HEK293T (cell line): ENCODE measurements around the gene FSIP1.

Experiments
- FOXM1 ChIP-seq: fragments of 450-650 bp; IDR thresholded peaks from 2 replicates; pipeline ENCODE4 v1.6.1; 2017; ENCODE audit warnings: mild to moderate bottlenecking, borderline replicate concordance
- ZNF384 ChIP-seq: fragments of 450-650 bp; IDR thresholded peaks from 2 replicates; pipeline ENCODE4 v1.6.1; 2016

DNA sequence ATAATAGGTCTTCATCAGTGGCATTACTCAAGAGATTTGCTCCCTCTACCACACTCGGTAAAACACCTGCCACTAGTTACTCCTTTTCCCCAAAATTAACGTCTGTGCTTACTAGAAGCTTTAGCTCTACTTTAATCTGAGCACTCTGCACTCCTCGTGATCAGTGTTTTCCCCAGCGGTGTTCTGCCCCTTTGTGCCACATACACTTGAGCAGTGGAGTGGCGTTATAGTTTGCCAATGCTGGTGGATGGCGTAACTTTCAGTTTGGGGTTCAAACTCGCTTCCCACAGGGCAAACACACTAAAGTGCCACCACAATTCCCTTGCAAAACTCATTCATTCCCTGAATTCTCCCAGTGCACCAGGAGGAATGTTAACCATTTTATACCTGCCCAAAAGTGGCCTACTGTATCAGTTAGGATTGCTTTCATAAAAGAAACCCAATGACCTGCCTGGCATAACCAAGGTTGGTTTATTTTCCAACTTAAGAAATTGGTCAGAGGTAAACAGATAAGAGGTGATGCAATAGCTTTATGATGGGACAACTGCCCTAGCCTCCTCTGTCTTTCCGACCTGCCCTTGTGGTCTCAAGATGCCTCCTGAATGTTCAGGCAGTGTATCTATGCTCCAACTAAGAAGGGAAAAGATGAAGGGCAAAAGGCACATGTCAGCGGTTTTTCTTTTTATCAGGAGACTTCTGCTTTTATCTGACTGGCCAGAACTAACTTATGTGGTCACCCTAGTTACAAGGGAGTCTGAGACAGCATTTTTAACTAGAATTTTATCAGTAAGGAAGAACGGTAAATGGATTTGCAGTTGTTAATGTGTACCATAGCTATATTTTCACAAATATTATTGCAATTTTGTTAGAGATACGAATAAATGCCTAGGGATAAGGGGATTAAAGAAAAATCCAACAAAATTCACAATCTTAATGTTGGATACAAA is 83.9 kb downstream of the FSIP1 start:
- TF ChIP-seq FOXM1, result no peak
- no peak for TF ChIP-seq ZNF384
